ENCODE data around the gene ANKMY1.

Gene ANKMY1

GRCh38 chr2:240577281-240578109 lies 19.7 kb upstream of the ANKMY1 start:
- peaks cover 0 to 44% of the 10 kb centered on the region in 2 experiments; a peak in 1 of 3 replicates for H3K36me3 ChIP-seq (ENCODE audit: control insufficient read depth in 2 of 2, insufficient read depth in 1 of 2, low read length in 2 of 2)
- H3K27ac ChIP-seq (ENCODE audit: extremely low read depth, low read depth, low read length), result no peak overlapping the region
- H3K9me3 ChIP-seq (ENCODE audit: control insufficient read depth, insufficient read depth, low read depth, low read length), result no peaks in the 10 kb centered on the region
- TF ChIP-seq ZFHX2 (tag by site-specific recombination; conservative IDR thresholded peaks at IDR 0.05) (no peak), GLIS2 (tag by site-specific recombination; IDR thresholded peaks at IDR 0.05) (0 out of 2 replicates have a peak, but pooled peaks have one; percentile 33)
- CTCF ChIA-PET, result interaction anchor here (0.7 kb wide), 1 partner anchor 263 kb away, joined by 3 read pairs; no protein-coding TSS in a partner anchor
- POLR2A ChIA-PET, result interaction anchor here (0.6 to 2.2 kb wide), 3 partner anchors 8 to 11 kb away, joined by 3 to 16 read pairs (median 7); partner anchors contain the start of gene CAPN10
- H3K4me3 ChIP-seq (ENCODE audit: low read depth, low read length), result no peak overlapping the region
- H3K4me1 ChIP-seq (ENCODE audit: control insufficient read depth, insufficient read depth, low read length), result peaks cover 7% of the 10 kb centered on the region

GRCh38 chr2:240576436-240577205 lies 18.8 kb upstream of the ANKMY1 start:
- Histone ChIP-seq H3K9me3 (ENCODE audit: control insufficient read depth, insufficient read depth, low read depth, low read length) (no peaks in the 10 kb centered on the region), H3K27ac (ENCODE audit: extremely low read depth, low read depth, low read length) (no peak overlapping the region), H3K4me3 (ENCODE audit: low read depth, low read length) (no peak overlapping the region), H3K36me3 (ENCODE audit: control insufficient read depth in 2 of 2, insufficient read depth in 1 of 2, low read length in 2 of 2) (peaks cover 0 to 47% of the 10 kb centered on the region in 2 experiments; a peak in 1 of 3 replicates), H3K4me1 (ENCODE audit: control insufficient read depth, insufficient read depth, low read length) (peaks cover 7% of the 10 kb centered on the region)
- TF ChIP-seq ZSCAN5A (tag by site-specific recombination; IDR thresholded peaks at IDR 0.05), result no peak
- no peak for TF ChIP-seq INSM2 (tag by site-specific recombination; IDR thresholded peaks at IDR 0.05)
- TF ChIP-seq ZNF23 (tag by site-specific recombination; IDR thresholded peaks at IDR 0.05; ENCODE audit: borderline replicate concordance), result no peak
- no peak for TF ChIP-seq ZNF138 (tag by site-specific recombination; IDR thresholded peaks at IDR 0.05; ENCODE audit: borderline replicate concordance)
- no peak for TF ChIP-seq ZNF148 (tag by site-specific recombination; IDR thresholded peaks at IDR 0.05; ENCODE audit: borderline replicate concordance)
- POLR2A ChIA-PET, result interaction anchor here (1.4 to 2.2 kb wide), 2 partner anchors 10 kb away, joined by 5 to 16 read pairs; partner anchors contain the start of gene CAPN10
- CTCF ChIA-PET, result no interaction called here

- CTCF ChIA-PET, result no interaction called here
- Histone ChIP-seq H3K36me3 (ENCODE audit: control insufficient read depth in 2 of 2, insufficient read depth in 1 of 2, low read length in 2 of 2) (peaks cover 0 to 47% of the 10 kb centered on the region in 2 experiments; a peak in 1 of 3 replicates), H3K9me3 (ENCODE audit: control insufficient read depth, insufficient read depth, low read depth, low read length) (no peaks in the 10 kb centered on the region)
These were observed 18.2 kb upstream of the ANKMY1 start for GRCh38 chr2:240576036-240576435.

More at GRCh38 chr2:240576036-240576435, 18.2 kb upstream of the ANKMY1 start:
- Histone ChIP-seq H3K4me1 (ENCODE audit: control insufficient read depth, insufficient read depth, low read length) (peaks cover 7% of the 10 kb centered on the region), H3K27ac (ENCODE audit: extremely low read depth, low read depth, low read length) (no peak overlapping the region), H3K4me3 (ENCODE audit: low read depth, low read length) (no peak overlapping the region)
- TF ChIP-seq ZNF654 (tag by site-specific recombination; IDR thresholded peaks at IDR 0.05; ENCODE audit: low read depth) (no peak), ZNF302 (tag by site-specific recombination; IDR thresholded peaks at IDR 0.05; ENCODE audit: low read depth) (no peak), EGR2 (tag by site-specific recombination; IDR thresholded peaks at IDR 0.05; ENCODE audit: low read depth) (no peak), ZFP37 (tag by site-specific recombination; IDR thresholded peaks at IDR 0.05) (no peak)
- POLR2A ChIA-PET, result interaction anchor here (1.4 kb wide), 1 partner anchor 10 kb away, joined by 5 read pairs; the partner anchor contains the start of gene CAPN10

Data from HEK293 (cell line).